Activated naive CD8-positive, alpha-beta T cell treated with anti-CD3 and anti-CD28 coated beads for 36 hours (primary cell): ENCODE data around the gene SERINC2. TPM values are rescaled to one million over a fixed set of nuclear protein-coding genes. Genes with fewer than 3 reads are reported as not detected.
A peak's percentile ranks its signal among the peaks of the same experiment; 100 is the strongest.

ENCODE experiments used
- DNase-seq: peaks from one replicate; pipeline ENCODE4 v3.0.0; 2021
- H3K27ac Mint-ChIP-seq: one replicate; pipeline ENCODE4 v1.8.0; 2022; ENCODE audit warnings: mild to moderate bottlenecking, moderate library complexity, mixed read lengths
- H3K27me3 Mint-ChIP-seq: one replicate; pipeline ENCODE4 v1.8.0; 2022; ENCODE audit warnings: mild to moderate bottlenecking, mixed read lengths
- H3K36me3 Mint-ChIP-seq: one replicate; pipeline ENCODE4 v1.8.0; 2021; ENCODE audit warnings: mild to moderate bottlenecking, mixed read lengths
- H3K4me1 Mint-ChIP-seq: one replicate; pipeline ENCODE4 v1.8.0; 2021; ENCODE audit warnings: mixed read lengths
- H3K4me3 Mint-ChIP-seq: one replicate; pipeline ENCODE4 v1.8.0; 2022; ENCODE audit warnings: mild to moderate bottlenecking, moderate library complexity, mixed read lengths
- H3K9me3 Mint-ChIP-seq: one replicate; pipeline ENCODE4 v1.8.0; 2022; ENCODE audit warnings: mixed read lengths
- total RNA-seq, 2 experiments: library from RNA; stranded (reverse); gene quantifications; one replicate each; pipeline ENCODE4 v1.2.3, GENCODE V29; 2021

The SERINC2 gene
- total RNA-seq = under 1 TPM in 1 of 2 experiments, not detected in 1; 0.16 TPM

DNA sequence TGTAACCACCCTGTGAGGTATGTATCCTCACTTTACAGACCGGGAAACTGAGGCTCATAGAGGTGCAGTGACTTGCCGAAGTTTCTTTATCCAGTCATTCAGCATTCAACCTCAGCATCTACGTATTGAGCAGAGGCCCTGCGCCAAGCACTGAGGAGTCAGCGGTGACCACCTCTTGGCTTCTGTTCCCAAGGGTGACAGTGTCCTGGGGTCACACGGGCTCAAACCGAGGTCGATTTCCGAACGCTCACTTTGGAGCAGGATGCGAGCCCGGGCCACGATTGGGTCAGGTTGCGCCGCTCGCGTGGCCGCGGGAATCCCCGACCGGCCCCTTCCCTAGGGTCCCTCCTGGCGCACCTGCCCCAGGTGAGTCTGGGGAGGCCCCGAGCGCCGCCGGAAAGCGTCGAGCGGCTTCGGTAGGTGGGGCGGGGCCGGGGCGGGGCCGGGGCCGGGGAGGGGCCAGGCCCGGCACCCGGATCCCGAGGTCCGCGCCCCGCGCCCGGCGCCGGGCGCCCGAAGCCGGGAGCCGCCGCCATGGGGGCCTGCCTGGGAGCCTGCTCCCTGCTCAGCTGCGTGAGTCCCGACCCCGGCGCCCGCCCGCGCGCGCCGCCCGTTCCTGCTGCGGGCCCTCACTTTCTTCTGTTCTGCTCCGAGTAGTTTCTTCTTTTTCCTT lies at the start of gene SERINC2:
Gene SERINC2 (plus strand): TSS at position 482 of the 673 bp plus-strand sequence. CDS start 53 bp downstream, at position 535.
- Mint-ChIP-seq H3K27ac (no peak within 1 kb of the TSS), H3K9me3 (no peaks in the 10 kb centered on the region), H3K4me3 (peak within 1 kb of the TSS; percentile 74), H3K36me3 (no peaks in the 10 kb centered on the region), H3K4me1 (peaks cover 4% of the 10 kb centered on the region), H3K27me3 (peaks cover 75% of the 10 kb centered on the region)
- peak; percentile 19 for DNase-seq

DNA sequence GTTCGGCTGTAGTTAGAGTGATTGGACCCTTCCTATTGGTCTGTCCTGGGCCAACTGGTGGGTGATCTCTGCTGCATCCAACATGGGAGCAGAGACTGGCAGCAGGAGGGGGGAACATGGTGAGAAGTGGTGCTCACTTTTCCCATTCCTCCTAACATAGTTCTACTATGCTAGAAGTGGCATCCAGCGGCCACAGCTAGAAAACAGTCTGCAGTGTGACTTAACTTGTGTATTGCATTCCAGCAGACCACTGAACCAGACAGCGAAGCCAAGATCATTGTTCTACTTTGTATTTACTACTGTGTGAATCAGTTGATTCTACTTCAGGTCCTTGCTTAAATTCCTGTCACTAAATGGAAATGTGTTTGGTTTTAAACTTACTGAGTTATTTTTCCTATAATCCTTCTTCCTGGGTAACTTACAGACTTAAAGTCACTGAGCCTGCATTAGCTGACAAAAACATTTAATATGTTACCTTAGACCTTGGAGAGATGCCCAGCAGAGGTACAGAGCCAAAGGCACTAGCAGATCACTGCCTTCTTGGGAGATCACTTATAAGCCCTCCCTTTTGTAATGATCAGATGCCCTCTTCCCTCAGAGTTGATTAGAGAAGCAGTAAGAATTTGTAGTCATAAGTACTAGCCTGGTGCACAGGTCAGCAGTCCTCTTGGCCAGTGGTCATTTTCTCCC lies 48.3 kb upstream of the SERINC2 start:
- H3K36me3 Mint-ChIP-seq = peaks cover 13% of the 10 kb centered on the region
- H3K9me3 Mint-ChIP-seq = no peaks in the 10 kb centered on the region
- H3K27ac Mint-ChIP-seq = no peak overlapping the region
- H3K27me3 Mint-ChIP-seq = no peaks in the 10 kb centered on the region
- no peak for DNase-seq
- H3K4me1 Mint-ChIP-seq = no peaks in the 10 kb centered on the region
- no peak overlapping the region for H3K4me3 Mint-ChIP-seq

DNA sequence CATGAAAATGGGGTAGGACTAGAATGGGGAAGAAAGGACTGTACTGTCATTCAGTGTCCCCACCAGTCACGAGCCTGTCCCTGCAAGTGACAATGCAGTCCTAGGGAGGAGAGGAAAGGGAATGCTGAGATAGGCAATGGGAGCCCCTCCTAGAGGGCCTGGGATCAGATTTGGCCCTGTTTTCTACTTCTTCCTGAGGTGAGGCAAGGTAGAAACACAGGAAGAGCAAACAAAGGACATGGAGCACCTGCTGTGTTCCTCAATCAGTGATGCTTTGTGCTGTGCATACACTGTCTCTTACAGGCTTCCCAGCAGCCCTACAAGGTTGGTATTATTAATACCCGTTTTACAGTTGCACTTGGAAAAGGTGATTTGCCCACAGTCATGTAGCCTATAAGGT lies 46.2 kb upstream of the SERINC2 start:
- H3K36me3 Mint-ChIP-seq = peaks cover 13% of the 10 kb centered on the region
- no peaks in the 10 kb centered on the region for H3K4me1 Mint-ChIP-seq
- H3K27ac Mint-ChIP-seq = no peak overlapping the region
- DNase-seq = no peak
- H3K27me3 Mint-ChIP-seq = no peaks in the 10 kb centered on the region
- no peaks in the 10 kb centered on the region for H3K9me3 Mint-ChIP-seq
- H3K4me3 Mint-ChIP-seq = no peak overlapping the region

DNA sequence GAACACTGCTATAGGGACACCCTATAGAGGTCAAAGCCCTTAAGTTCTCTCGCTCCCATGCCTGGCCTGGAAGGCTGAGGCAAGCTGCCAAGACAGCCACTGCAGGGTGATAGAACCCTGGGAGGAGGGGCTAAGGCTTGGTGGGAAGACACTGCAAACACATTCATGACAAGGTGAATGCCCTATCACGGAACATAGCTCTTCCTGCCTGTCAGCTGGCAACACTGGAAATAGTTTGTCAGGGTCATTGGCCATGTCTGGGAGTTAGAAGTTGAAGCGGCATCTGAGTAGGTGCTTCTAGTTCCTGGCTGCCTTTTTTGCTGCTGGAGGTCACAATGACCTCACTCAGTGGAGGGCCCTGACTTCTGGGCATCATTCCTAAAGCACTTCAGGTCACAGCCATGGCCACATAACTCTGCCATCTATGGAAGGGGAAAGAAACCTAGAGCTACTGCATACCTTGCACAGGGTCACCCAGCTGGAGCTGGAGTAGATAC lies 44.4 kb upstream of the SERINC2 start:
- peaks cover 13% of the 10 kb centered on the region for H3K36me3 Mint-ChIP-seq
- peaks cover 8% of the 10 kb centered on the region for H3K4me1 Mint-ChIP-seq
- no peaks in the 10 kb centered on the region for H3K27me3 Mint-ChIP-seq
- no peak overlapping the region for H3K27ac Mint-ChIP-seq
- H3K4me3 Mint-ChIP-seq = no peak overlapping the region
- no peaks in the 10 kb centered on the region for H3K9me3 Mint-ChIP-seq
- no peak for DNase-seq

DNA sequence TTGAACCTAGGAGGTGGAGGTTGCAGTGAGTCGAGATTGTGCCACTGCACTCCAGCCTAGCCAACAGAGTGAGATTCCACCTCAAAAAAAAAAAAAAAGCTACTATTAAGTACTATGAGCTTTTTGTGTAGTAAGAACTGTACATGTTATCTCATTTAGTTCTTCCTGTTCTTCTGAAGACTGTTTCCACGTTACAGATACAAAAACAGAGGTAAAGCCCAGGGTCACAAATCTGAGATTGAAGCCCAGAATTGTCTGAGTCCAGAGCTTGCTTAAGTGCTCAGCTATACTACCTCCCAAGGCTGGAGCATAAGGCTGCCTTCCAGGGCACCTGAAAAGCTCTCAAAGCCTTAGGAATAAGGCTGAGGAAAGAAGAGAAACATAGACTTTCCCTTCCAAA lies 43.0 kb upstream of the SERINC2 start:
- H3K4me1 Mint-ChIP-seq = peaks cover 12% of the 10 kb centered on the region
- H3K9me3 Mint-ChIP-seq = no peaks in the 10 kb centered on the region
- DNase-seq = no peak
- H3K27me3 Mint-ChIP-seq = no peaks in the 10 kb centered on the region
- H3K4me3 Mint-ChIP-seq = no peak overlapping the region
- peaks cover 7% of the 10 kb centered on the region for H3K36me3 Mint-ChIP-seq
- H3K27ac Mint-ChIP-seq = no peak overlapping the region

DNA sequence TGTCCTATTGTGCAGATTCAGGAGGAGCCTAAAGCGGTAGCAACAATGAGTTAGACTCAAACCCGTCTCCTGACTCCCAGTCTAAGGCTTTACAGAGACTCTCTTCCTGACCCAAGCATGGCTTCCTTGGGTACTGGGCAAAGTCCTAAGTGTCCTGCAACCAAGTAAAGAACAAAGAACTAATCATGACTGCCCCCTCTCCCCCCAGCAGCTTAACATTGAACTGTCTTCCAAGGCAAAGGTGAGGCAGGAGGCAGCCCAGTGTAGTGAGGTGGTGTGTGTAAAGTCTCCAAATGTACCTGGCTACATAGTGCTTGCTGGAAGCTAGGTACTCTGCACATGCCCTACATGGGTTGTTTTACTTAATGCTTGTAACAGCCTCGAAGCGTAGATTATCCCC lies 42.4 kb upstream of the SERINC2 start:
- Mint-ChIP-seq H3K27ac (no peak overlapping the region), H3K4me3 (no peak overlapping the region), H3K4me1 (peaks cover 12% of the 10 kb centered on the region), H3K9me3 (no peaks in the 10 kb centered on the region), H3K27me3 (no peaks in the 10 kb centered on the region), H3K36me3 (peaks cover 2% of the 10 kb centered on the region)
- DNase-seq = no peak

DNA sequence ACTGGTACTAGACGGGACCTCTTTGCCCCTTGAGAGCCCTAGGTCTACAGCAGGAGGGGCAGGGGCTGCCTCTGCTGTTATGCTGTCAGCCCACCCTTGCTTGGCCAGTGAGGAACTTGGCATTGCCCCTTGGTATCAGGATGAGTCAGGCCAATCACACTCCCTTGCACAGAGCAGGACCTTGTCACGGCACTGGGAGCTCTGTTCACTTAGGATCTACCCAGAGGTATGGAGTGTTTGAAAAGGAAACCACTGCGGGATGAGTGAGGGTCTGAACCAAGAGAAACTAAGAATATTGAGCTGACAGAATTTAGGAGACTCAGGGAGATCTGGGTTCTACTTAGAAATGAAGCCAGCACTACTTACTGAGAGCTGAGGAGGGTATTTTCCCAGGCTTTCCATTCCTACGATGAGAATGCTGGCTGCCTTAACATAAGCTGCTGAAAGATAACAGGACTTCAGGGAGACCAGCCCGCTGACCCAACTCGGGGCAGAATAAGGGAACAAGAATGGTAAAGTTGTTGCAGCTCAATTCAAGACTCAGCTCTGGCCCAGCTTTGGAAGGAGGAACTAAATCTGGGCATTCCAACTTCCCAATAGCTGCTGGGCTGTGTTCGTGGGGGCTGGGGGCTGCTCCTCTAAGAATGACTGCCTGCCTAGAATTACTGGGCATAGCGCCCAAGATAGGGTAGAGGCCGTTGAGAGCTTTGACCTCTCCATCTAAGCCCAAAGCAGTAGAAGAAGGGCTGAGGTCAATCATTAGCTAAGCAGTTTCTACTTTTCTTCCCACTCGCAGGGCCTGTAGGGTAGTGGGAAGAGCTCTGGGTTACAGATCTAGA lies 41.7 kb upstream of the SERINC2 start:
- no peaks in the 10 kb centered on the region for H3K27me3 Mint-ChIP-seq
- H3K4me1 Mint-ChIP-seq = peaks cover 12% of the 10 kb centered on the region
- no peaks in the 10 kb centered on the region for H3K9me3 Mint-ChIP-seq
- no peak for DNase-seq
- no peak overlapping the region for H3K27ac Mint-ChIP-seq
- H3K36me3 Mint-ChIP-seq = no peaks in the 10 kb centered on the region
- no peak overlapping the region for H3K4me3 Mint-ChIP-seq

DNA sequence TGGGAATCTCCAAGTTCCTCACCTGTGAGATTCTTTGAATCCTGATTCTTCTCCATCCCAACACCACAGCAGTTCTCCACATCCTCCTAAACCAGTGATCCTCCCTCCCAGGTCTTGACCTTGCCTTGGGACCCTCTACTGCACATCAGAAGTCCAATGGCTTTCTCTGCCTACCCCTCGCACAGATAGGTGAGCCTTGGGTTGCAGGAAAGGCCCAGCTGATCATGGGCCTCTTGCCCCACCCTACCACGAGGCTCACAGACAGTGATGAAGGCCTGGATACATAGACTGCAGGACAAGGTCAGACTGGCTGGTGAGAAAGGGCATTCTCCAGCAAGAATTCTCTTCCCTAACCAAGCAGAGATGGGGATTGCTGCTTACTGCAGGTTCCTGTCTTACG lies 41.0 kb upstream of the SERINC2 start:
- Mint-ChIP-seq H3K27ac (no peak overlapping the region), H3K4me1 (peaks cover 12% of the 10 kb centered on the region), H3K4me3 (no peak overlapping the region), H3K9me3 (no peaks in the 10 kb centered on the region), H3K36me3 (no peaks in the 10 kb centered on the region), H3K27me3 (no peaks in the 10 kb centered on the region)
- no peak for DNase-seq

DNA sequence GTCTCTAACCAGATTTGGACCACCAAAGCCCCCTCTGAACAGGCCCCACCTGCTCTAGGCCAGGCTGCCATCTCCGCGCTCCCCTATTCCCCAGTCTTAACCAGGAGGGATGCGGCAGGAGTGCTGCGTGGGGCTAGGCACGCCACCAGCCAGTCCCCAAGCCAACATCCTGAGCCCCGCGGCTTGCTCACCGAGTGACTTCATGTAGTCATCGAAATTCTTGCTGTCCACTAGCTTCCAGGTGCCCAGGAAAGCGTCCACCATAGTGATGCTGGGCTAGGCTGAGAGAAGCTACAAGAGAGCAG lies 40.3 kb upstream of the SERINC2 start:
- no peak overlapping the region for H3K27ac Mint-ChIP-seq
- H3K27me3 Mint-ChIP-seq = no peaks in the 10 kb centered on the region
- no peak for DNase-seq
- H3K9me3 Mint-ChIP-seq = no peaks in the 10 kb centered on the region
- H3K36me3 Mint-ChIP-seq = no peaks in the 10 kb centered on the region
- peaks cover 12% of the 10 kb centered on the region for H3K4me1 Mint-ChIP-seq
- peak overlapping the region; percentile 40 for H3K4me3 Mint-ChIP-seq

DNA sequence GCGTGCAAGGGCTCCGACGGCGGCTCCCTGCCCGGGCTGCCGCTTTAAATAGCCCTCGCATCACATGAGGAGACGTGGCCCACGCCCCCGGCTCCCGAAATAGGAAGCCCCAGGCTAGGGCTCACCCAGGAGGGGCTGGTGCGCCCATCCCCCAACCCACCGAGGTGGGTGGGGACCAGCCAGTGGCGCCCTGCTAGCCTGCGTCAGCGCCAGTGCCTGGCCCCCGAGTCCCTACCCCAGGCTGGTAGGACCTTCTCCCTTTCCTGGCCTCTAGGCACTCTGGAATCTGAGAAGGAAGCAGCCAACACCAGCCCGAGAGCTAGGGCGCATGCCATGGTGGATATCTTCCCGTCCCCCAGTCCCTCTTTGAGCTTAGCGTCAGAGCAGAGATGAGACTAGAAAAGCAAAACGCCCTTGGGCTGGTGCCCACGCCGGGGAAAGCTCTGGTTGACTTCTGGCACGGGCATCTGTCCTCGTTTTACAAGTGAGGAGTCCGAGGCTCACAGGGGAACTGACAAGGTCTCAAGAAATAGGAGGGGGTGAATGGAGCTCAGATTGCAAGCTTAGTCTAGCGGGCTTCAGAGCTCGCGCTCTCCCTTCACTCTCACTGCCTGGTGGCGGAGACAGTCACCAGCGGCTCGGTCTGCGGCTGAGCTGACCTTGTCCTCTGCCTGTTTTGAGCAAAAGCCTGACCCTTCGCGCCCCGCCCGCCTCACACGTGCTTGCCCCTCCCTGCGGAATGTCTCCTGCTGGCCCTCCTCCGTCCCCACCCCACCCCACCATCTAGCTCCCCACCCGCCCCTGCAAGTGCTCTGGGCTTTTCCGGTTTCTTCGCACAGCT lies 39.7 kb upstream of the SERINC2 start, which contains the start of gene FABP3:
Gene FABP3 (minus strand): TSS at position 21 of the 841 bp plus-strand sequence. CDS start 62 bp downstream, outside the sequence.
- peak within 1 kb of the TSS; percentile 43 for H3K27ac Mint-ChIP-seq

DNA sequence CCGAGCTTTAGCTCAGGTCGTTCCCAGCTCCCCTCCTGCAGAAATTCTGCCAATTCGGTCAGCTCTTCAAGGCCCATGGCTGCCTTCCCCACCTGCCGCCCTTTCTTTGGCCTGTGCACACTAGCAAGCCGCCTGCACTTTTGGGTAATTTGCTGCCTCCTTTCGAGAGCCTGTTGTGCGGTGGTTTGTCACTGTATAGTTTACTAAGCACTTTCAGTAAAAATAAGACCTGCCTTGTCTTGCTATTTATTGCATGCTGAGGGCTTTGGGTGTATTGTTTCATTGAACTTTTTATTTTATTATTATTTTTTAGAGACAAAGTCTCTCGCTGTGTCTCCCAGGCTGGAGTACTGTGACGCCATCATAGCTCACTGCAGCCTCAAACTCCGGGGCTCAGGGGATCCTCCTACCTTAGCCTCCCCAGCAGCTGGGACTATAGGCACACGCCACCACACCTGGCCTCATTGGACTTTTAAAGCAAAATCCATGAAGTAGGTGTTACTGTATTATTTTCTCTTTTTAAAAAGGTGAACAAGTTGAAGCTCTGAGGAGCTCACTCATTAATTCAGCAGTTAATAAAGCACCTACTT lies 39.0 kb upstream of the SERINC2 start:
- H3K4me3 Mint-ChIP-seq = peak overlapping the region; percentile 76
- H3K9me3 Mint-ChIP-seq = no peaks in the 10 kb centered on the region
- peaks cover 12% of the 10 kb centered on the region for H3K4me1 Mint-ChIP-seq
- no peaks in the 10 kb centered on the region for H3K27me3 Mint-ChIP-seq
- H3K36me3 Mint-ChIP-seq = no peaks in the 10 kb centered on the region
- H3K27ac Mint-ChIP-seq = peak overlapping the region; percentile 40
- no peak for DNase-seq

More for the DNA sequence above, 39.7 kb upstream of the SERINC2 start, which contains the start of gene FABP3:
- H3K9me3 Mint-ChIP-seq = no peaks in the 10 kb centered on the region
- peak; percentile 22 for DNase-seq
- no peaks in the 10 kb centered on the region for H3K36me3 Mint-ChIP-seq
- peak within 1 kb of the TSS; percentile 76 for H3K4me3 Mint-ChIP-seq
- no peaks in the 10 kb centered on the region for H3K27me3 Mint-ChIP-seq
- H3K4me1 Mint-ChIP-seq = peaks cover 12% of the 10 kb centered on the region

DNA sequence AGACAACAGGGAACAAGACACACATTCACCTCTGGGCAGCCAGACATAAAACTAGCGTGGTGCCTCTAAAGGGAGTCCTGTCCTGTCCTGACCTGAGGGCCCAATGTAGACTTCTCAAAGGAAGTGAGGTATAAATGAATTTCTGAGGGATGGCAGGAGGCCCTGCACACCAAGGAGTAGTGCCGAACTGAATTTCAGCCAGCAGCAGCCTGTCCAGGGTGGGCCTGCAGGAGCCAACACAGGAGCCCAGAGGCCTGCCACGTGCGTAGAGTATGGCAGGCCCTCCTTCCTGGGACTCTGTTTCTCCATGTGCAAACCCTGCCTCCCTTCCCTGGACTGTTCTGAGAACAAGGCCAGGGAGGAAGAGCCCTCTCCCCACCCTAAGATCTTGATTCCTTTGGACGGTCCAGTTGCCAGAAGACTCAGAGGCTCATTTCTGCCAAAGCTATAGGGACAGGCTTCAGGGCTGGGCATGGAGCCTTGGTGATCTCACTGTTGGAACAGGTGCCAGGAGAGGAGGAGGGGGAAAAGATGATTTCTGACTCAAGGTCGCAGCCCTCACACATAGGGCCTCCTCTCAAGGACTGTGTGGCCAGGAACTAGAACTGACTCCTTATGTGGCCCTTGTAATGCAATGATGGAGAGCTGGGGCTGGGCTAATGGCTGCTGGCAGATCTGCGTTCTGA lies 38.4 kb upstream of the SERINC2 start:
- no peak for DNase-seq
- H3K4me3 Mint-ChIP-seq = no peak overlapping the region
- H3K36me3 Mint-ChIP-seq = no peaks in the 10 kb centered on the region
- peaks cover 12% of the 10 kb centered on the region for H3K4me1 Mint-ChIP-seq
- no peak overlapping the region for H3K27ac Mint-ChIP-seq
- H3K9me3 Mint-ChIP-seq = no peaks in the 10 kb centered on the region
- no peaks in the 10 kb centered on the region for H3K27me3 Mint-ChIP-seq

DNA sequence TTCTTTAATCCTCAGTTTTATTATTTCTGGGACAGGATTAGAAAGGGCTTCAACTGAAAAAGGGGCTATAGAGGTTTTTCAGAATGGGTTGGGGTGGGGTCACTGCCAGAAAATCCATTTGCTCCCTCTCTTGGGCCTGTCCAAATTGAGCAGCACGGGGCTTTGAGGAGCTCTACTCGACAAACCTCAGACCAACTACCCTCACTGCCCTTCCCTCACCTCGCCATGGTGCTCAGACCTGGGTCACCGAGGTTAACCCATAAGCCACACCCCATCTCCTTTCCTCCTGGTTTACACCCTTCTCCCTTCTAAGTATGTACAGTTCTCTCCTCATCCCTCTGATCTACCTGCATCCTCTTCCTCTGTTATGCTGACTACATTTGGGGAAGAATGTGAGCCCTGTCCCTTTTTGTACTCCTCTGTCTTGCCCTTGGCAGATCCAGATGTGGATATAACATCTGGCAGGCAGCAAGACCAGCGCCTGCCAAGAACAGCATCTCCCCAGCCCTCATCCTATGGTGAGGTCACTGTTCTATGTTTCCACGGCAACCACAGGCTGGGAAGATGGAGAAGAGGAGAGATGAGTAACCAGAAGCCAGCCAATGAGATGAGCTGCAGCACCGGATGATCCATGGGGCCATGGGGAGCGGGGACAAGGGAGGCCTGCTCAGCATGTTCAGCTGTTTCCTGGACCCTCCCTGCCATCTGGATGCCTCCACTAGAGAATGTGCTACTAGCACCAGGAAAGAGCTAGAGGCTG lies 36.5 kb upstream of the SERINC2 start:
- Mint-ChIP-seq H3K36me3 (no peaks in the 10 kb centered on the region), H3K4me3 (no peak overlapping the region), H3K27ac (no peak overlapping the region), H3K4me1 (peaks cover 12% of the 10 kb centered on the region), H3K27me3 (peaks cover 4% of the 10 kb centered on the region), H3K9me3 (no peaks in the 10 kb centered on the region)
- no peak for DNase-seq
